GM23338 (cell line): ENCODE results near the gene SSH3. TPM values are rescaled to one million over a fixed set of nuclear protein-coding genes. Genes with fewer than 3 reads are reported as not detected.

Experiments
- ATAC-seq: fragments of 200-7000 bp; cut with Tn5 transposase; 3 replicates; pipeline ENCODE4 v1.9.1; 2020
- DNase-seq: peaks from one replicate; pipeline ENCODE4 v3.0.0-alpha.2; 2015; ENCODE audit warnings: low spot score
- H2AFZ ChIP-seq: fragments of 200-600 bp; sonication (generic); 2 replicates; pipeline ENCODE4 v1.8.0; 2016; ENCODE audit warnings: antibody characterized with exemption, mild to moderate bottlenecking, moderate library complexity
- H3F3A ChIP-seq: fragments of 200-600 bp; sonication (generic); replicated peaks from 2 replicates; pipeline ENCODE4 v1.8.0; 2017; ENCODE audit warnings: antibody characterized with exemption, mixed run types, low read depth
- H3K27ac ChIP-seq: fragments of 200-600 bp; sonication (generic); 2 replicates; pipeline ENCODE4 v1.6.1; 2016; ENCODE audit warnings: low read depth
- H3K27me3 ChIP-seq: fragments of 200-600 bp; sonication (generic); 2 replicates; pipeline ENCODE4 v1.8.0; 2016; ENCODE audit warnings: mild to moderate bottlenecking, mixed run types, moderate library complexity; ENCODE audit not compliant: insufficient read depth
- H3K36me3 ChIP-seq: fragments of 200-600 bp; sonication (generic); 2 replicates; pipeline ENCODE4 v1.8.0; 2016; ENCODE audit warnings: mild to moderate bottlenecking; ENCODE audit not compliant: insufficient read depth
- H3K4me1 ChIP-seq: fragments of 200-600 bp; sonication (generic); 2 replicates; pipeline ENCODE4 v1.8.0; 2016; ENCODE audit warnings: mild to moderate bottlenecking, moderate library complexity; ENCODE audit not compliant: insufficient read depth
- H3K4me2 ChIP-seq: fragments of 200-600 bp; sonication (generic); 2 replicates; pipeline ENCODE4 v1.7.1; 2017; ENCODE audit warnings: mixed run types
- H3K4me3 ChIP-seq: fragments of 200-600 bp; sonication (generic); 2 replicates; pipeline ENCODE4 v1.6.1; 2016; ENCODE audit warnings: mixed run types
- H3K79me2 ChIP-seq: fragments of 200-600 bp; sonication (generic); replicated peaks from 2 replicates; pipeline ENCODE4 v1.8.0; 2017; ENCODE audit warnings: mild to moderate bottlenecking; ENCODE audit not compliant: insufficient read depth
- H3K9me2 ChIP-seq: fragments of 200-600 bp; sonication (generic); 2 replicates; pipeline ENCODE4 v1.8.0; 2017; ENCODE audit not compliant: insufficient read depth
- H4K20me1 ChIP-seq: fragments of 200-600 bp; sonication (generic); replicated peaks from 2 replicates; pipeline ENCODE4 v1.8.0; 2017; ENCODE audit warnings: mild to moderate bottlenecking; ENCODE audit not compliant: insufficient read depth
- H3K27ac Mint-ChIP-seq: 2 replicates; pipeline ENCODE4 v1.8.0; 2020; ENCODE audit warnings: inconsistent platforms, mild to moderate bottlenecking, moderate library complexity, mixed read lengths
- H3K27me3 Mint-ChIP-seq: 3 replicates; pipeline ENCODE4 v1.8.0; 2022; ENCODE audit warnings: low read depth, mild to moderate bottlenecking, moderate library complexity, mixed read lengths, inconsistent platforms; ENCODE audit not compliant: insufficient read depth, poor library complexity
- H3K36me3 Mint-ChIP-seq: 3 replicates; pipeline ENCODE4 v1.8.0; 2021; ENCODE audit warnings: low read depth, mild to moderate bottlenecking, inconsistent platforms, moderate library complexity, mixed read lengths
- H3K4me1 Mint-ChIP-seq: 3 replicates; pipeline ENCODE4 v1.8.0; 2020; ENCODE audit warnings: mild to moderate bottlenecking, inconsistent platforms, mixed read lengths
- H3K4me3 Mint-ChIP-seq: 3 replicates; pipeline ENCODE4 v1.8.0; 2021; ENCODE audit warnings: moderate library complexity, mild to moderate bottlenecking, inconsistent platforms, mixed read lengths
- H3K9me3 Mint-ChIP-seq: 3 replicates; pipeline ENCODE4 v1.8.0; 2020; ENCODE audit warnings: moderate library complexity, mild to moderate bottlenecking, inconsistent platforms, mixed read lengths
- CREB1 ChIP-seq: fragments of 250-450 bp; sonication (Bioruptor Pico); IDR thresholded peaks from 2 replicates; pipeline ENCODE4 v1.5.0; 2020; ENCODE audit warnings: low read depth, mild to moderate bottlenecking, moderate library complexity
- CTCF ChIP-seq, 2 experiments: fragments of 200-600 bp in 1 of 2; sonication (generic) in 1 of 2; conservative IDR thresholded peaks; 2 replicates each; pipeline versions ENCODE4 v1.5.1 to v1.6.1; 2016 to 2017; ENCODE audit warnings: antibody characterized with exemption in 2 of 2, low read depth in 2 of 2, mild to moderate bottlenecking in 2 of 2, moderate library complexity in 1 of 2
- ETS1 ChIP-seq: IDR thresholded peaks from 2 replicates; pipeline ENCODE4 v1.6.1; 2016; ENCODE audit warnings: antibody characterized with exemption
- EZH2 ChIP-seq: fragments of 200-600 bp; sonication (generic); IDR thresholded peaks from one replicate; pipeline ENCODE4 v1.8.0; 2017; ENCODE audit warnings: antibody characterized with exemption, mild to moderate bottlenecking, low read depth; ENCODE audit not compliant: unreplicated experiment
- EZH2phosphoT487 ChIP-seq: fragments of 200-600 bp; sonication (generic); IDR thresholded peaks from one replicate; pipeline ENCODE4 v1.8.1; 2018; ENCODE audit warnings: antibody characterized with exemption; ENCODE audit not compliant: unreplicated experiment
- JUNB ChIP-seq: IDR thresholded peaks from one replicate; pipeline ENCODE4 v1.6.1; 2016; ENCODE audit warnings: antibody characterized with exemption; ENCODE audit not compliant: unreplicated experiment
- NANOG ChIP-seq: IDR thresholded peaks from 2 replicates; pipeline ENCODE4 v1.6.1; 2016; ENCODE audit warnings: antibody characterized with exemption, borderline replicate concordance
- POLR2AphosphoS5 ChIP-seq: IDR thresholded peaks from 2 replicates; pipeline ENCODE4 v1.6.1; 2016; ENCODE audit warnings: antibody characterized with exemption, low read depth
- REST ChIP-seq: IDR thresholded peaks from one replicate; pipeline ENCODE4 v1.6.1; 2018; ENCODE audit warnings: antibody characterized with exemption; ENCODE audit not compliant: unreplicated experiment
- STAT1 ChIP-seq: IDR thresholded peaks from one replicate; pipeline ENCODE4 v1.6.1; 2016; ENCODE audit warnings: antibody characterized with exemption; ENCODE audit not compliant: unreplicated experiment
- ZNF114 ChIP-seq: fragments of 250-450 bp; sonication (Bioruptor Pico); IDR thresholded peaks from 2 replicates; pipeline ENCODE4 v1.5.0; 2020; ENCODE audit warnings: mild to moderate bottlenecking, moderate library complexity
- ZNF331 ChIP-seq: fragments of 250-450 bp; sonication (Bioruptor Pico); IDR thresholded peaks from 2 replicates; pipeline ENCODE4 v1.5.0; 2020; ENCODE audit warnings: low read depth, mild to moderate bottlenecking, moderate library complexity
- ZNF462 ChIP-seq: fragments of 250-450 bp; sonication (Bioruptor Pico); IDR thresholded peaks from 2 replicates; pipeline ENCODE4 v1.5.0; 2020; ENCODE audit warnings: mild to moderate bottlenecking, moderate library complexity
- polyA plus RNA-seq: library from polyadenylated mRNA; unstranded; fragments of >200 nt; fragmentation: Nextera tagmentation; extraction: Ambion mirVana; gene quantifications from 2 replicates; pipeline ENCODE4 v1.2.1, GENCODE V29; 2016
- total RNA-seq: library from RNA; depleted of rRNA; stranded (reverse); fragments of >200 nt; shearing (Covaris generic); gene quantifications from 2 replicates; pipeline ENCODE4 v1.2.3, GENCODE V29; 2014

The SSH3 gene
- total and polyA plus RNA-seq, 2 experiments from 2014 or later = 17.8 to 40.0 TPM

- Mint-ChIP-seq H3K36me3 (no peaks in the 10 kb centered on the region), H3K27me3 (peaks cover 9% of the 10 kb centered on the region), H3K4me1 (no peaks in the 10 kb centered on the region; the same call in 2 of the 3 replicates), H3K4me3 (no peak overlapping the region), H3K27ac (no peak overlapping the region), H3K9me3 (no peaks in the 10 kb centered on the region)
- no peaks in the 10 kb centered on the region for H3K9me2 ChIP-seq
- no peaks in the 10 kb centered on the region for H3F3A ChIP-seq
- DNase-seq (no peak), ATAC-seq (no peak)
- H3K27me3 ChIP-seq = no peaks in the 10 kb centered on the region
- no peaks in the 10 kb centered on the region for H3K79me2 ChIP-seq
- H3K4me1 ChIP-seq = no peaks in the 10 kb centered on the region
- no peak overlapping the region for H3K4me2 ChIP-seq
- H2AFZ ChIP-seq = no peak overlapping the region
- H4K20me1 ChIP-seq = no peaks in the 10 kb centered on the region
- H3K4me3 ChIP-seq = no peak overlapping the region
- H3K27ac ChIP-seq = no peak overlapping the region
- no peaks in the 10 kb centered on the region for H3K36me3 ChIP-seq
- TF ChIP-seq EZH2phosphoT487 = no peak
- TF ChIP-seq POLR2AphosphoS5 = no peak
- TF ChIP-seq STAT1 = no peak
- no peak for TF ChIP-seq ETS1
- no peak for TF ChIP-seq JUNB
- TF ChIP-seq NANOG = no peak
- TF ChIP-seq ZNF462 (CRISPR knock-in tag) = no peak
- TF ChIP-seq REST = no peak
- no peak for TF ChIP-seq CTCF (conservative IDR thresholded peaks at IDR 0.05; ENCODE audit: low read depth in 2 of 2)
- no peak for TF ChIP-seq CREB1 (CRISPR knock-in tag)
- no peak for TF ChIP-seq EZH2
- TF ChIP-seq ZNF331 (CRISPR knock-in tag) = no peak
- no peak for TF ChIP-seq ZNF114 (CRISPR knock-in tag)
These were observed 6.3 kb downstream of the SSH3 start for GRCh38 chr11:67309661-67310061.
